SH-SY5Y (cell line): Measurements from ENCODE around the gene KRT37.

Experiments used
- GATA2 ChIP-seq: IDR thresholded peaks from 2 replicates; pipeline ENCODE4 v1.6.1; 2011; ENCODE audit warnings: mild to moderate bottlenecking, low read depth, low read length
- GATA3 ChIP-seq: IDR thresholded peaks from 2 replicates; pipeline ENCODE4 v1.6.1; 2011; ENCODE audit warnings: low read depth, mild to moderate bottlenecking, low read length, moderate library complexity

DNA sequence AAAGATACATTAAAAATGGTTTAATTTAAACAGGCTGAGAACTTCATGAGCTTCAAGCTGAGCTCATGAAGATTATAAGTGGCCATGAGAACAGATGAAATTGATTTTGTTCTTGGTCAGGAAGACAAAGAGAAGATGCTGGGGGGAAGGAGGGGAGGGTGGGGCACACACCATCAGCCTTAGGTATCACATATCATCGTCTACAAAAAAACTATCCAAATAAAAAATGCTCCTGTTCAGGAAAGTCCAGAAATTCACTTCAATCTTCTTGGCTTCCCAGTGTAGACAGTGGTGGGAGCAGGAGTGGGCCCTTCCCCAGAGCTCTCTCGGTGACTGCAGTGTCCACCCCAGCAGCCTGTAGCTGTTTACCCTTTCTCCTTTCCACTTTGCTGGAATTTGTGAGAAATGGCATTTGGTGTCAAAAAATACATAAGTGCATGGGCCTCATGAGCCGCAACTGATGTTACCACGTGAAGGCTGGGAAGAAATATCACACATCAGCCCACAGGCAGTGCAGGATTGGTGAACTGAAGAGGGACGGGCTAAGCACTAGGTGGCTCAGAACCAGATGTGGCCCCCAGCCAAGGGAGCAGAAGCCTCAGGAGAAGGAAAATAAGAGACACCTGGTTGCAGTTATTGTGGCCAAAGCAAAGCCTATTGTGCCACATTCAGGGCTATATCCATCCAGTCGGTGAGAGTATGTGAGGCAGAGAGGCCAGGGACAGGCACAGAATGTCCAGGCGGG, 6.1 kb downstream of the KRT37 start:
- TF ChIP-seq GATA2 (no peak), GATA3 (no peak)
